GM18519 (cell line): ENCODE measurements around the gene OLFML3.

Experiments
- ATAC-seq: cut with Tn5 transposase; IDR thresholded peaks from one replicate; pipeline ENCODE4 v1.9.1; 2021; ENCODE audit warnings: mild to moderate bottlenecking, moderate library complexity; ENCODE audit not compliant: unreplicated experiment, low FRiP score

Gene OLFML3

GRCh38 chr1:114023377-114023776 lies 44.1 kb downstream of the OLFML3 start:
- ATAC-seq: no peak

- ATAC-seq: no peak
These were observed 44.8 kb downstream of the OLFML3 start for GRCh38 chr1:114024049-114024448.

- ATAC-seq: no peak
These were observed 46.5 kb downstream of the OLFML3 start for GRCh38 chr1:114025609-114026401.

GRCh38 chr1:114026797-114027196 lies 47.5 kb downstream of the OLFML3 start:
- no peak for ATAC-seq
